Body of pancreas (tissue), 4 donors: ENCODE measurements around the gene HEYL. TPM values are rescaled to one million over a fixed set of nuclear protein-coding genes. Genes with fewer than 3 reads are reported as not detected.
A peak's percentile ranks its signal among the peaks of the same experiment; 100 is the strongest.

Experiments
- ATAC-seq: fragments of 150-250 bp; one replicate; pipeline ENCODE4 v1.9.1; 2016
- DNase-seq, 4 donors: peaks; one replicate each; pipeline ENCODE4 v3.0.0-alpha.2; 2019
- H3K27ac ChIP-seq, 4 donors: fragments of 200-600 bp; sonication (generic); 1 replicate in 3 of 4; 2 replicates in 1 of 4; pipeline versions ENCODE4 v1.5.1 to v1.6.1; 2016 to 2019; ENCODE audit warnings: mild to moderate bottlenecking in 1 of 4, mixed read lengths in 1 of 4, moderate library complexity in 1 of 4
- H3K27me3 ChIP-seq, 2 donors: fragments of 200-600 bp; sonication (generic); one replicate each; pipeline ENCODE4 v1.6.0; 2016; ENCODE audit warnings: mild to moderate bottlenecking in 1 of 2
- H3K36me3 ChIP-seq, 2 donors: fragments of 200-600 bp; sonication (generic); replicated peaks in 1 of 2; 2 replicates each; pipeline ENCODE4 v1.5.1; 2016; ENCODE audit warnings: low read depth in 2 of 2; ENCODE audit not compliant: insufficient read depth in 1 of 2
- H3K4me1 ChIP-seq: fragments of 200-600 bp; sonication (generic); one replicate; pipeline ENCODE4 v1.6.0; 2016
- H3K4me3 ChIP-seq, 2 donors: fragments of 200-600 bp; sonication (generic); 1 replicate in 1 of 2; 2 replicates in 1 of 2; pipeline ENCODE4 v1.5.1; 2016 to 2019
- H3K9me3 ChIP-seq, 3 donors: fragments of 200-600 bp; sonication (generic); 1 replicate in 2 of 3; 2 replicates in 1 of 3; pipeline ENCODE4 v1.5.1; 2016
- CTCF ChIP-seq, 7 experiments: fragments of 450-650 bp in 4 of 7; fragments of 200-600 bp in 3 of 7; sonication (generic) in 3 of 7; IDR thresholded peaks; one replicate each; pipeline ENCODE4 v1.5.1; 2016 to 2019; ENCODE audit warnings: antibody characterized with exemption in 7 of 7
- POLR2A ChIP-seq, 3 donors: fragments of 450-650 bp; IDR thresholded peaks; one replicate each; pipeline ENCODE4 v1.6.1; 2016; ENCODE audit warnings: antibody characterized with exemption in 3 of 3, mild to moderate bottlenecking in 2 of 3
- WGBS, 2 donors: methylation state at CpG; one replicate each; pipeline ENCODE4 v1.1.5; 2017; 5-methylcytosine and 5-hydroxymethylcytosine counted together
- intact Hi-C: fragments of 100-400 bp; cut with DNase I; formaldehyde crosslinking; loops from one replicate; pipeline ENCODE4 v1.15.1; 2023
- total RNA-seq, 2 donors: library from RNA; depleted of rRNA; stranded (reverse); fragments of >200 nt; gene quantifications; one replicate each; pipeline ENCODE4 v1.1.0, GENCODE V29; 2016

HEYL gene
- total RNA-seq, 2 donors from 2014 or later: 33.6 to 33.7 TPM

- Histone ChIP-seq H3K36me3 (no peaks in the 10 kb centered on the region), H3K4me3 (no peak overlapping the region), H3K9me3 (no peaks in the 10 kb centered on the region), H3K4me1 (peaks cover 56% of the 10 kb centered on the region), H3K27ac (no peak overlapping the region), H3K27me3 (no peaks in the 10 kb centered on the region)
- ATAC-seq (no peak), DNase-seq (no peak)
- no peak for TF ChIP-seq CTCF (IDR thresholded peaks at IDR 0.05)
- TF ChIP-seq POLR2A (IDR thresholded peaks at IDR 0.05): no peak
- intact Hi-C loops: no loop called here
- WGBS, 2 donors: 61 to 71% methylated on average over 4 of the region's 4 CpGs
Measured at GRCh38 chr1:39642796-39643195, 3.4 kb upstream of the HEYL start.

GRCh38 chr1:39640861-39641260, 1.4 kb upstream of the HEYL start:
- H3K4me1 ChIP-seq: peaks cover 58% of the 10 kb centered on the region
- peak overlapping the region in 3 of 4 donors; percentile 78 to 90 (median 90) for H3K27ac ChIP-seq
- intact Hi-C loops: no loop called here
- DNase-seq: no peak
- no peaks in the 10 kb centered on the region for H3K9me3 ChIP-seq
- TF ChIP-seq POLR2A (IDR thresholded peaks at IDR 0.05) (no peak), CTCF (IDR thresholded peaks at IDR 0.05) (no peak)
- no peaks in the 10 kb centered on the region for H3K36me3 ChIP-seq
- WGBS, 2 donors: 82 to 85% methylated on average over 5 to 8 of the region's 8 CpGs
- ATAC-seq: no peak
- no peak overlapping the region for H3K4me3 ChIP-seq
- H3K27me3 ChIP-seq: no peaks in the 10 kb centered on the region

- ATAC-seq (peak; percentile 0), DNase-seq (no peak)
- H3K4me1 ChIP-seq: peaks cover 58% of the 10 kb centered on the region
- H3K27ac ChIP-seq: peak overlapping the region; percentile 78 to 90 (median 87)
- no peak for TF ChIP-seq CTCF (IDR thresholded peaks at IDR 0.05)
- TF ChIP-seq POLR2A (IDR thresholded peaks at IDR 0.05): no peak
- H3K4me3 ChIP-seq: peak overlapping the region; percentile 59 to 75
- H3K27me3 ChIP-seq: no peaks in the 10 kb centered on the region
- H3K36me3 ChIP-seq: no peaks in the 10 kb centered on the region
- WGBS, 2 donors: 28 to 34% methylated on average over 2 to 3 of the region's 3 CpGs
- intact Hi-C loops: no loop called here
- no peaks in the 10 kb centered on the region for H3K9me3 ChIP-seq
Measured at GRCh38 chr1:39638965-39639304, 508 bp downstream of the HEYL start.

- ATAC-seq (no peak), DNase-seq (no peak)
- Histone ChIP-seq H3K27ac (peak overlapping the region; percentile 39 to 90 (median 87)), H3K9me3 (no peaks in the 10 kb centered on the region), H3K4me3 (peak overlapping the region in 1 of 2 donors; percentile 4), H3K27me3 (no peaks in the 10 kb centered on the region), H3K4me1 (peaks cover 67% of the 10 kb centered on the region), H3K36me3 (no peaks in the 10 kb centered on the region)
- intact Hi-C loops: no loop called here
- no peak for TF ChIP-seq POLR2A (IDR thresholded peaks at IDR 0.05)
- TF ChIP-seq CTCF (IDR thresholded peaks at IDR 0.05): no peak
- 29 to 37% methylated on average over 3 to 4 of the region's 4 CpGs for WGBS, 2 donors
Measured at GRCh38 chr1:39637361-39637760, 2.1 kb downstream of the HEYL start.

- Histone ChIP-seq H3K4me3 (no peak overlapping the region), H3K4me1 (peaks cover 74% of the 10 kb centered on the region), H3K36me3 (peaks cover 1 to 3% of the 10 kb centered on the region in 2 donors), H3K27me3 (no peaks in the 10 kb centered on the region), H3K9me3 (no peaks in the 10 kb centered on the region), H3K27ac (peak overlapping the region; percentile 77 to 90 (median 87))
- ATAC-seq (no peak), DNase-seq (no peak)
- WGBS, 2 donors: 49 to 50% methylated on average over 2 of the region's 2 CpGs
- TF ChIP-seq CTCF (IDR thresholded peaks at IDR 0.05) (no peak), POLR2A (IDR thresholded peaks at IDR 0.05) (no peak)
- intact Hi-C loops: no loop called here
Measured at GRCh38 chr1:39635871-39636210, 3.6 kb downstream of the HEYL start.
